Naive thymus-derived CD8-positive, alpha-beta T cell (primary cell): Measurements from ENCODE around the gene FAM98C. TPM values are rescaled to one million over a fixed set of nuclear protein-coding genes. Genes with fewer than 3 reads are reported as not detected.
A peak's percentile ranks its signal among the peaks of the same experiment; 100 is the strongest.

Source experiments
- ATAC-seq, 2 donors: fragments of 150-1000 bp; cut with Tn5 transposase in 1 of 2; sonication (Bioruptor Pico), chemical (Tn5 transposase) in 1 of 2; 1 replicate in 1 of 2; 2 replicates in 1 of 2; pipeline ENCODE4 v1.10.0; 2021; ENCODE audit warnings: mild to moderate bottlenecking in 2 of 2, moderate library complexity in 2 of 2
- POLR2A ChIA-PET: fragments of 350-600 bp; sonication (Branson Sonifier 250); formaldehyde crosslinking; loops from one replicate; lab custom pipeline; 2021; ENCODE audit warnings: antibody characterized with exemption; lab: Charles Lee
- DNase-seq, 10 donors: peaks; one replicate each; pipeline versions ENCODE4 v3.0.0 to v3.0.0-alpha.2; 2020 to 2022
- H3K27ac Mint-ChIP-seq, 10 donors: one replicate each; pipeline ENCODE4 v1.8.0; 2020 to 2022; ENCODE audit warnings: mild to moderate bottlenecking in 10 of 10, mixed read lengths in 10 of 10, moderate library complexity in 4 of 10, inconsistent platforms in 1 of 10
- H3K27me3 Mint-ChIP-seq, 5 donors: one replicate each; pipeline ENCODE4 v1.8.0; 2021 to 2022; ENCODE audit warnings: mixed read lengths in 5 of 5
- H3K36me3 Mint-ChIP-seq, 3 donors: one replicate each; pipeline ENCODE4 v1.8.0; 2020 to 2022; ENCODE audit warnings: mixed read lengths in 3 of 3, mild to moderate bottlenecking in 2 of 3, inconsistent platforms in 1 of 3
- H3K4me1 Mint-ChIP-seq, 4 donors: one replicate each; pipeline ENCODE4 v1.8.0; 2021 to 2022; ENCODE audit warnings: mixed read lengths in 4 of 4
- H3K4me3 Mint-ChIP-seq, 10 donors: one replicate each; pipeline ENCODE4 v1.8.0; 2020 to 2022; ENCODE audit warnings: mild to moderate bottlenecking in 10 of 10, mixed read lengths in 10 of 10, moderate library complexity in 6 of 10, inconsistent platforms in 1 of 10
- H3K9me3 Mint-ChIP-seq, 9 donors: one replicate each; pipeline ENCODE4 v1.8.0; 2020 to 2022; ENCODE audit warnings: mixed read lengths in 9 of 9, mild to moderate bottlenecking in 3 of 9, inconsistent platforms in 1 of 9, moderate library complexity in 1 of 9
- polyA plus RNA-seq, 3 donors: library from polyadenylated mRNA; unstranded; fragments of 300-500 nt; fragmentation: Illumina TruSeq; gene quantifications; one replicate each; pipeline ENCODE4 v1.2.3, GENCODE V29; 2021
- total RNA-seq, 8 experiments: library from RNA in 2 of 8; stranded (reverse) in 2 of 8; gene quantifications; one replicate each; pipeline ENCODE4 v1.2.3 and lab custom pipeline; 2021 to 2026

The FAM98C gene
- total and polyA plus RNA-seq, 5 experiments from 2014 or later = 12.6 to 45.0 (median 15.5) TPM

GRCh38 chr19:38433268-38433733 lies 30.4 kb downstream of the FAM98C start, which contains the start of gene RYR1:
TSS of gene RYR1 (plus strand) at chr19:38433691. CDS start at chr19:38433830, 139 bp downstream.
- peak within 1 kb of the TSS in 6 of 10 donors; percentile 28 to 68 (median 54) for H3K4me3 Mint-ChIP-seq
- peaks cover 0 to 2% (median 0%) of the 10 kb centered on the region in 9 donors for H3K9me3 Mint-ChIP-seq
- DNase-seq (peak in 1 of 10 donors; percentile 18), ATAC-seq (peak; percentile 52 to 75)
- peaks cover 13 to 43% (median 19%) of the 10 kb centered on the region in 5 donors for H3K27me3 Mint-ChIP-seq
- H3K36me3 Mint-ChIP-seq = no peaks in the 10 kb centered on the region
- POLR2A ChIA-PET = no interaction called here
- peak within 1 kb of the TSS in 3 of 10 donors; percentile 11 to 60 (median 49) for H3K27ac Mint-ChIP-seq
- peaks cover 5 to 12% (median 9%) of the 10 kb centered on the region in 4 donors for H3K4me1 Mint-ChIP-seq

- H3K4me1 Mint-ChIP-seq = peaks cover 5 to 12% (median 9%) of the 10 kb centered on the region in 4 donors
- no peak for ATAC-seq
- DNase-seq = no peak
- H3K36me3 Mint-ChIP-seq = no peaks in the 10 kb centered on the region
- POLR2A ChIA-PET = no interaction called here
- H3K9me3 Mint-ChIP-seq = peaks cover 0 to 2% (median 0%) of the 10 kb centered on the region in 9 donors
- H3K4me3 Mint-ChIP-seq = peak overlapping the region in 1 of 10 donors; percentile 37
- H3K27me3 Mint-ChIP-seq = peaks cover 14 to 46% (median 20%) of the 10 kb centered on the region in 5 donors
- H3K27ac Mint-ChIP-seq = peak overlapping the region in 1 of 10 donors; percentile 49
Observed at GRCh38 chr19:38434549-38435051, 31.7 kb downstream of the FAM98C start.

GRCh38 chr19:38437295-38437694 lies 34.4 kb downstream of the FAM98C start:
- Mint-ChIP-seq H3K27me3 (peaks cover 14 to 56% (median 23%) of the 10 kb centered on the region in 5 donors), H3K4me3 (no peak overlapping the region), H3K4me1 (peaks cover 9 to 12% (median 10%) of the 10 kb centered on the region in 4 donors), H3K36me3 (no peaks in the 10 kb centered on the region), H3K27ac (peak overlapping the region in 1 of 10 donors; percentile 49), H3K9me3 (peaks cover 0 to 2% (median 0%) of the 10 kb centered on the region in 9 donors)
- POLR2A ChIA-PET = interaction anchor here (0.7 kb wide), 1 partner anchor 23 kb away, joined by 3 read pairs; no protein-coding TSS in a partner anchor
- no peak for ATAC-seq
- no peak for DNase-seq

GRCh38 chr19:38437917-38438316 lies 35.0 kb downstream of the FAM98C start:
- H3K36me3 Mint-ChIP-seq = no peaks in the 10 kb centered on the region
- ATAC-seq (no peak), DNase-seq (no peak)
- POLR2A ChIA-PET = interaction anchor here (0.6 to 0.7 kb wide), 2 partner anchors 8 to 24 kb away, joined by 3 read pairs; no protein-coding TSS in a partner anchor
- peaks cover 9 to 12% (median 10%) of the 10 kb centered on the region in 4 donors for H3K4me1 Mint-ChIP-seq
- H3K9me3 Mint-ChIP-seq = peaks cover 0 to 2% (median 0%) of the 10 kb centered on the region in 9 donors
- H3K4me3 Mint-ChIP-seq = no peak overlapping the region
- no peak overlapping the region for H3K27ac Mint-ChIP-seq
- peaks cover 14 to 58% (median 23%) of the 10 kb centered on the region in 5 donors for H3K27me3 Mint-ChIP-seq

GRCh38 chr19:38440592-38440991 lies 37.7 kb downstream of the FAM98C start:
- Mint-ChIP-seq H3K9me3 (peaks cover 0 to 3% (median 0%) of the 10 kb centered on the region in 9 donors), H3K27me3 (peaks cover 12 to 49% (median 30%) of the 10 kb centered on the region in 5 donors), H3K36me3 (peaks cover 0 to 2% (median 0%) of the 10 kb centered on the region in 3 donors), H3K27ac (no peak overlapping the region), H3K4me1 (peaks cover 0 to 7% (median 1%) of the 10 kb centered on the region in 4 donors), H3K4me3 (no peak overlapping the region)
- POLR2A ChIA-PET = no interaction called here
- ATAC-seq = no peak
- DNase-seq = no peak

- Mint-ChIP-seq H3K27ac (no peak overlapping the region), H3K36me3 (peaks cover 0 to 2% (median 0%) of the 10 kb centered on the region in 3 donors), H3K4me1 (peaks cover 0 to 7% (median 1%) of the 10 kb centered on the region in 4 donors), H3K9me3 (peaks cover 0 to 5% (median 0%) of the 10 kb centered on the region in 9 donors), H3K27me3 (peaks cover 9 to 49% (median 34%) of the 10 kb centered on the region in 5 donors), H3K4me3 (no peak overlapping the region)
- ATAC-seq = no peak
- DNase-seq = no peak
- POLR2A ChIA-PET = no interaction called here
Observed at GRCh38 chr19:38441657-38442348, 38.9 kb downstream of the FAM98C start.

- no peak for DNase-seq
- Mint-ChIP-seq H3K4me1 (peaks cover 0 to 7% (median 1%) of the 10 kb centered on the region in 4 donors), H3K27ac (peak overlapping the region in 1 of 10 donors; percentile 5), H3K4me3 (no peak overlapping the region), H3K36me3 (peaks cover 0 to 2% (median 0%) of the 10 kb centered on the region in 3 donors), H3K9me3 (peaks cover 0 to 3% (median 0%) of the 10 kb centered on the region in 9 donors), H3K27me3 (peaks cover 9 to 46% (median 29%) of the 10 kb centered on the region in 5 donors)
- POLR2A ChIA-PET = interaction anchor here (0.5 kb wide), 1 partner anchor 22 kb away, joined by 7 read pairs; no protein-coding TSS in a partner anchor
- no peak for ATAC-seq
Observed at GRCh38 chr19:38442736-38443135, 39.8 kb downstream of the FAM98C start.

- H3K36me3 Mint-ChIP-seq = peaks cover 0 to 2% (median 0%) of the 10 kb centered on the region in 3 donors
Observed at GRCh38 chr19:38443458-38443999, 40.6 kb downstream of the FAM98C start.

GRCh38 chr19:38444026-38444425 lies 41.1 kb downstream of the FAM98C start:
- Mint-ChIP-seq H3K36me3 (peaks cover 0 to 4% (median 2%) of the 10 kb centered on the region in 3 donors), H3K27me3 (peaks cover 4 to 37% (median 19%) of the 10 kb centered on the region in 5 donors), H3K9me3 (peaks cover 0 to 3% (median 0%) of the 10 kb centered on the region in 9 donors), H3K4me1 (peaks cover 0 to 7% (median 0%) of the 10 kb centered on the region in 4 donors), H3K27ac (no peak overlapping the region), H3K4me3 (no peak overlapping the region)
- POLR2A ChIA-PET = no interaction called here
- ATAC-seq (no peak), DNase-seq (no peak)

More at GRCh38 chr19:38443458-38443999, 40.6 kb downstream of the FAM98C start:
- DNase-seq (no peak), ATAC-seq (no peak)
- POLR2A ChIA-PET = no interaction called here
- H3K4me3 Mint-ChIP-seq = no peak overlapping the region
- no peak overlapping the region for H3K27ac Mint-ChIP-seq
- peaks cover 5 to 38% (median 22%) of the 10 kb centered on the region in 5 donors for H3K27me3 Mint-ChIP-seq
- H3K4me1 Mint-ChIP-seq = peaks cover 0 to 7% (median 0%) of the 10 kb centered on the region in 4 donors
- peaks cover 0 to 3% (median 0%) of the 10 kb centered on the region in 9 donors for H3K9me3 Mint-ChIP-seq

- Mint-ChIP-seq H3K9me3 (peaks cover 0 to 3% (median 0%) of the 10 kb centered on the region in 9 donors), H3K36me3 (peaks cover 0 to 5% (median 2%) of the 10 kb centered on the region in 3 donors), H3K4me1 (peaks cover 0 to 7% (median 0%) of the 10 kb centered on the region in 4 donors), H3K27me3 (peaks cover 6 to 43% (median 17%) of the 10 kb centered on the region in 5 donors), H3K4me3 (no peak overlapping the region), H3K27ac (no peak overlapping the region)
- ATAC-seq = no peak
- POLR2A ChIA-PET = no interaction called here
- DNase-seq = no peak
Observed at GRCh38 chr19:38445362-38445761, 42.5 kb downstream of the FAM98C start.

- no peak for ATAC-seq
- Mint-ChIP-seq H3K27ac (no peak overlapping the region), H3K4me1 (peaks cover 0 to 3% (median 0%) of the 10 kb centered on the region in 4 donors), H3K36me3 (peaks cover 0 to 5% (median 2%) of the 10 kb centered on the region in 3 donors), H3K9me3 (peaks cover 0 to 3% (median 0%) of the 10 kb centered on the region in 9 donors), H3K27me3 (peaks cover 1 to 34% (median 13%) of the 10 kb centered on the region in 5 donors), H3K4me3 (no peak overlapping the region)
- no peak for DNase-seq
- POLR2A ChIA-PET = no interaction called here
Observed at GRCh38 chr19:38448225-38448624, 45.3 kb downstream of the FAM98C start.

GRCh38 chr19:38449518-38449917 lies 46.6 kb downstream of the FAM98C start:
- Mint-ChIP-seq H3K4me1 (peaks cover 0 to 3% (median 0%) of the 10 kb centered on the region in 4 donors), H3K36me3 (peaks cover 0 to 5% (median 1%) of the 10 kb centered on the region in 3 donors), H3K4me3 (no peak overlapping the region), H3K27me3 (peaks cover 1 to 25% (median 7%) of the 10 kb centered on the region in 5 donors), H3K9me3 (peaks cover 0 to 3% (median 0%) of the 10 kb centered on the region in 9 donors), H3K27ac (no peak overlapping the region)
- POLR2A ChIA-PET = no interaction called here
- no peak for DNase-seq
- ATAC-seq = no peak
